CMK (cell line): Measurements from ENCODE around the gene MAPK1IP1L.
"Not testable (repeated sequence)": the region's sequence is repeated elsewhere in the genome, so short reads cannot be mapped to it uniquely, and the experiment has no call there.

ENCODE experiments used
- DNase-seq: peaks from one replicate; pipeline ENCODE4 v3.0.0-alpha.2; 2010; ENCODE audit warnings: low read depth

Gene MAPK1IP1L

GRCh38 chr14:55051423-55052268, at the start of gene MAPK1IP1L:
Gene MAPK1IP1L, plus strand, starts transcription at chr14:55051647. Its CDS starts 10,037 bp downstream, at chr14:55061684.
- DNase-seq = peak; percentile 70

- DNase-seq = no peak
Observed at GRCh38 chr14:55005071-55005470, 46.4 kb upstream of the MAPK1IP1L start.

DNA sequence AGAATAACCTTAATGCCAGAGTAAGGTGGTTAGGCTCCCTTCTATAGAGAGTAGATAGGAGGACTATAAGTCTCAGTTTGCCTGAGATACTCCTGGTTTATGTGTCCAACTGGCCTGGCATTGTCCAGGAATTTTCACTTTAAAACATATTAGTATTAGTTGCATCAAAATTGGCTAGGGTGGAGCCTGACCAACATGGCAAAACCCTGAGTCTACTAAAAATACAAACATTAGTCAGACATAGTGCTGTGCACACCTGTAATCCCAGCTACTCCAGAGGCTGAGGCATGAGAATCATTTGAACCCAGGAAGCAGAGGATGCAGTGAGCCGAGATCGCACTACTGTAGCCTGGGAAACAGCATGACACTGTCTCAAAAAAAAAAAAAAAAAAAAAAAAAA, 36.4 kb upstream of the MAPK1IP1L start:
- DNase-seq = no peak

DNA sequence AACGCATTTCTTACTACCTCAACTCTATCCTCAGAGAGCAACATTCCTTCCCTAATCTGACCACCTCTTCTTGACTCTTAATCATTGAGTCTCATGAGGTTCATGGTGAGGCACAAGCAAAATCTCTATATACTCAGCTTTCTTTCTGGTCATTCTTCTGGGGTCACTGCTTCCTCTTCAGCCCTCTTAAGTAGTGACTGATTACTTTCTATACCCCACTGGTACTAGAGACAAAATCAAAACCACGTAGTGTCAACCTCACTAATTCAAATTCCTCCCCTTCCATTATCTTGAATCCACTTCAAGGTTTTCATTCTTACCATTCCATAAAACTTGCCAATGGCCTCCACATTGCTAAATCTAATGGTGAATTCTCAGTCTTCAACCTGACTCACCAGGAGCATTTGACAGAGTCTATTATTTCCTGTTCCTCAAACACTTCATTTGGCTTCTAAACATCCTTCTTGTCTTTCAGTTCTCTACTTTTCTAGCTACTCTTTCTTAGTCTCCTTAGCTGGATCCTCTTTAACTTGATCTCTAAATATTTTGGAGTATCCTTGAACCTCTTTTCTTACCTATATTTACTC, 31.4 kb upstream of the MAPK1IP1L start:
- DNase-seq = no peak

DNA sequence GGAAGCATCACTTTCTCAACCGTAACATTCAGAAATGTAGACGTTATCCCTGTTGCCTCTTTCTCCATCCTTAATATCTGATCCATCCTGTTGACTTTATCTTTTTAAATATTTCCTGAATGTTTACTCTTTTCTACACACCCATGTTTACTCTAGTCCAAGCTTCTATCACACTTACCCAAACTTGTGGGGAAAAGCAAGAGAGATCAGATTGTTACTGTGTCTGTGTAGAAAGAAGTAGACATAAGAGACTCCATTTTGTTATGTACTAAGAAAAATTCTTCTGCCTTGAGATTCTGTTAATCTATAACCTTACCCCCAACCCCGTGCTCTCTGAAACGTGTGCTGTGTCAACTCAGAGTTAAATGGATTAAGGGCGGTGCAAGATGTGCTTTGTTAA, 27.1 kb upstream of the MAPK1IP1L start:
- not testable (repeated sequence) for DNase-seq

DNA sequence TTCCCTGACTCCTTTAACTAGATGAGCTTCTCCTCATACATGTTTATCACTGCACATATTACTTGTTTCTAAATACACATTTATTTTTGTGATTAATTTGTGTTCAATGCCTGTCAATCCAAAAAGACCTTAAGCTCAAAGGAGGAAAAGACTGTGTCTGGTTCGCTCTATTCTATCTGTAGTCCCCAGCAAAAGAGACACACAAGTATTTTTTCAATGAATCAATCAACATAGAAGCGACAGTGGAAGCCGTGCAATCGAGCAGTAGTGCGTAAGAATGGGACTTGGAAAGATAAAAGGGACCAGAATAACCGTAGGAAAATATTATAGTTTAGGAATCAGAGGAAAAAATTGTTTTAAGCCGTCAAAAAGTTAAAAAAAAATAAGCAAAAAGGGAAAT, 25.5 kb upstream of the MAPK1IP1L start:
- DNase-seq = no peak

- no peak for DNase-seq
Observed at GRCh38 chr14:55026441-55026792, 25.0 kb upstream of the MAPK1IP1L start.

DNA sequence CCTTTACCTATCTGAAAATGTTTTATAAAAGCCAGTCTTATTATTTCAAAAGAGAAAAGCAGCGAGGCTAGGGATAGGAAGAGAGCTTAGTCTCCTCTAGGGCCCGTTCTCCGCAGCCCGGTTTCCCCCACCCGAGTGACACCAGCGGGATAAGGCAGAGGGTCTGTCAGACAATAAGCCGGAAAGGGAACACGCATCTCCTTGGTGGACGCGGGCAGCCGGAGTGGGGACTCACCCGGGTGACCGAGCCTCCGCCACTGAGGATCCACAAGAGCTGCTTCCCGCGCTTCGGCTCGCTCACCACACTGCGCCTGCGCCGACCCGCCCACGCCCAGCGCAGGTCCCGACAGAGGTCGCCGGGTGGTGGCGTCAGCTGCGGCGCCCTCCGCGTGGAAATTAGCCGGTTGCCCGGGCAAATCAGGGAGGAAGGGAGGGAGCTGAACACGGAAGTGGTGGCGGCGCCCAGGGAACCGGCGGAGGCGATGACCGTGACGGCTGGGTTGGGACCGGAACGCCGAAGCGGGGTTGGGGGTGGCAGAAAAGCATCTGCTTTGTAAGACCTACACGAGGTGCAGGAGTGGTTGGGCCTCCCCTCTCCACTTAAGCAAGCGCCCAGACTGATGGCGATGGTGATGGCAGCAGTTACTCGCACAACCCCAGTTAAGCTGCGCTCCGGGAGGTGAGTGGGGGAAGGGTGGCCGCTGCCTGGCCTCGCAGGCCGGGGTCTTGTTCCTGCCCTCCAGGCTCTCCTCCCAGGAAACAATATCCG, 24.5 kb upstream of the MAPK1IP1L start, which contains the start of the genes SOCS4 and WDHD1:
SOCS4 (plus strand) TSS at position 444 of the 769 bp plus-strand sequence. CDS start 15,806 bp downstream, outside the sequence.
WDHD1 (minus strand) TSS at position 307 of the 769 bp plus-strand sequence. CDS start 312 bp downstream, outside the sequence.
- peak; percentile 78 for DNase-seq

GRCh38 chr14:55028066-55028465, 23.4 kb upstream of the MAPK1IP1L start:
- DNase-seq = no peak

DNA sequence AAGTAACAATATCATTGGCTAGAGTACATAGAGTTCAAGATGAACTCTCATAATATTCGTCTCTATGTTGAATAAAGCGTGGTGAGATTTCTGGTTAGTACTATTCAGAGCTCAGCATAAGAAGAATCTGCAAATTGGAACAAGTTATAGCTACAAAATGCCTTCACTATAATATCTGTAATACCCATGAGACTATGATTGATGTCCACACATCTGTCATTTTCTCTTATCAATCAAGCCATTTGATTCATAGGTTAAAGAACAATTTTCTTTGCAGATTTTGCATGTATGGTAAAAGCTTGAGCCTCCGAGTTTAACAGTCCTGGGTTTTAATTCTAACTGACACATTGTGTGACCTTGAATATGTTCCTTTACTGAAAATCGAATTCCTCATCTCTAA, 23.0 kb upstream of the MAPK1IP1L start:
- DNase-seq = no peak

GRCh38 chr14:55031190-55031589, 20.3 kb upstream of the MAPK1IP1L start:
- DNase-seq = no peak

GRCh38 chr14:55037995-55038394, 13.5 kb upstream of the MAPK1IP1L start:
- DNase-seq = not testable (repeated sequence)

- no peak for DNase-seq
Observed at GRCh38 chr14:55038708-55039107, 12.7 kb upstream of the MAPK1IP1L start.

GRCh38 chr14:55043528-55043927, 7.9 kb upstream of the MAPK1IP1L start:
- DNase-seq = no peak

DNA sequence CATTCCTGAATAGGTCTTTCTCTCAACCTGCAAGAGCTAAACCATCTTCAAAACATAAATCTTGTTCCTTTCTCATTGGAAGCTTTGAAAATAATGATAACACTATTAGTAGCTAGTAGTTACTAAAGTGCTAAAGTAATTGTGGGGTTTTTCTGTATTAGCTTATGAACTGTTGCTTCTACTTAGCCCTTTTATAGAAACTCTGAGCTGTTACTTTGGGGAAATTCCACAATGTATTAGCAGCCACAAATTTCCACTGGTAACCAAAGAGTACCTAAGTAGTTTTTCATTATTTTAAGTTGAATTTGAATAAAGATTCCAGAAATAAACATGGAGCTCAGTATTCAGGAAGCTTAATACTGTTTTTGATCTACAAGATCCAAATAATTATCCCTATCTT, 6.4 kb upstream of the MAPK1IP1L start:
- DNase-seq = no peak

- DNase-seq = no peak
Observed at GRCh38 chr14:55047301-55048053, 4.0 kb upstream of the MAPK1IP1L start.

DNA sequence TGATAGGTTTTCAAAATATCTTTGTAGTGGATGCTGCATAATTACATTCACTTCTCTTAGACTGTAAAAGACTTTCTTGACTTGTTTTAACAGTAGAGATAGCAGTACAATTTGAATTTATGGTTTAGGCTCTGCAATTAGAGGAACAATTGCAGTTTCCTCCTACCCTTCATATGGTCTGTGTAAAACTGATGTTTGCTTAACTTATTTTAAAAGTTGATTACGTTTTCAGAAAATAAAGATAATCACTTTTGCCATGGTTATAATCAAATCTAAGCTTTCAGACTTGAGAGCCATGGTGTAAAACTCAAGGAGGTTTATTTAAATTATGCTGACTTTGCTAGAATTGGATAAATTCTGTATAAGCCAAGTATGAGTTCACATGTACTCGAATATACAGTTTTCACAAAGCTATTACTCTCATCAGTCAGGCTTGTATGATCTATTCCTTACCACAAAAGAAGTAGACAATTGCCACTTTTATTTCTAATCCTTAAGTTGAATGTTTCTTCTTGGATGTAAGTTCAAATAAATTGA, 2.5 kb upstream of the MAPK1IP1L start:
- no peak for DNase-seq

DNA sequence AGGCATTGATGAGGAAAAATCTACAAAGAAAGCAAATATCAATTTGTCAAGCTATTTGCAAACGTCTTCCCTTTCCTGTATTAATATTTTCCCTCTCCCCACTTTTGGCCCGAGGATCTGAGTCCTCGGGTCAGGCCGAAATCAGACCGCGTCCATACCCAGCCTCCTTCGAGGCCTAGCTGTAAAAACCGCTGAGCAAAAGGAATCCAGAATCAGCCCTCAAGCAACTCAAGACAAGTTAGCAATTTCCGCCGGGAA, 353 bp upstream of the MAPK1IP1L start:
- DNase-seq = no peak

GRCh38 chr14:55052269-55052930, 953 bp downstream of the MAPK1IP1L start:
- DNase-seq = no peak

GRCh38 chr14:55053018-55053417, 1.6 kb downstream of the MAPK1IP1L start:
- DNase-seq = no peak

DNA sequence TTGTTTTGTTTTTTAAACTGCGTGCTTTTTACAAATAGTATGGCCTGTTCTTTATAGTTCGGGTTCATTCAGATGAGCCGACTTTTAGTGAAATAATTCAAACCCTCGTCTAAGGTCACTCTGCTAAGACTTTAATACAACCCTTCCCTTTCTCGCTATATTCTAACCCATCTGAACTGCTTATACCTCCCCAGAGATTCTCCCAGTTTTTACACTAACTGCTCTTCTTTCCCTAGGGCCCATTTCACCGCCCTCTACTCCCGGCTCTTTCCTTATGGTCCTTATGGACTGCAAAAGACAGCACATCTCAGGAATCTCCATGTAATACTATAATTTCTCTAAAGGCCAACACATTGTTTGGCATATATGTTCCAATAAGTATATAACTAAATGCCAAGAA, 2.1 kb downstream of the MAPK1IP1L start:
- no peak for DNase-seq
